ENCODE measurements around the gene THSD8.
"Not testable (repeated sequence)": the region's sequence is repeated elsewhere in the genome, so short reads cannot be mapped to it uniquely, and the experiment has no call there.

The THSD8 gene

DNA sequence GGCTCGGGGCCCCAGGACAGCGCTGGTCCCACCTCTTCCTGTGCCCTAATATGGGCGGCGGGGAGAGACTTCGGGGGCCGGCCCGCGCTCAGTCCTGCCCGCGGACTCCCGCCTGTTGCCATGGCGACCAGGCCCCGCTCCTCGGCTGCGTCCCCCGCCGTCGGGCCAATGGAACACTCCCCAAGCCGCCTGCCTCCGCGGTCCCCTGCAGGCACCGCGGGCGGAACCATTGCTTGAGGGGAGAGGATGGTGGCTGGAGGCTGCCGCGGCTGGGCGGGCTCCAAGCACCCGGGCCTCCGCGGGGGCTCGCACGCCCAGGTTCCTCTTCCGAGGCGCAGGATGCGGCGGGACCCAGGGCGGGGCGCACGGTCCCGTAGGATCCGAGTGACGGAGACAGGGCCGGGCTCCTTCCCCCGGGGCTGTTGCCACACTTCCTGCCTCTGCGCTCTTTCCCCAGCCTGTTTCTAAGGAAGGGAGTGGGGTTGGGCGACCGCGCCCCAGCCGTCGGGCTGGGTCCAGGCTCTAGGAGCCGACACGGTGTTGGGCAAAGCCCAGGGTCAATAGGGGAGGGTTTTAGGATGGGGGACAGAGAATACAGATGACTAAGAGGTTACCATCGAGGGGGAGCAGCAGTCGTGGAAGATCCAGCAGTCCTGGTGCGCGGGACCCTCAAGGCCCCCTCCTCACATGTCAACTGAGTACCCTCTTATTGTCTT lies 11.8 kb upstream of the THSD8 start:
- DNase-seq, result peak; percentile 87 to 99 (median 96)
- intact Hi-C loops (cut with DNase I), result no loop called here

DNA sequence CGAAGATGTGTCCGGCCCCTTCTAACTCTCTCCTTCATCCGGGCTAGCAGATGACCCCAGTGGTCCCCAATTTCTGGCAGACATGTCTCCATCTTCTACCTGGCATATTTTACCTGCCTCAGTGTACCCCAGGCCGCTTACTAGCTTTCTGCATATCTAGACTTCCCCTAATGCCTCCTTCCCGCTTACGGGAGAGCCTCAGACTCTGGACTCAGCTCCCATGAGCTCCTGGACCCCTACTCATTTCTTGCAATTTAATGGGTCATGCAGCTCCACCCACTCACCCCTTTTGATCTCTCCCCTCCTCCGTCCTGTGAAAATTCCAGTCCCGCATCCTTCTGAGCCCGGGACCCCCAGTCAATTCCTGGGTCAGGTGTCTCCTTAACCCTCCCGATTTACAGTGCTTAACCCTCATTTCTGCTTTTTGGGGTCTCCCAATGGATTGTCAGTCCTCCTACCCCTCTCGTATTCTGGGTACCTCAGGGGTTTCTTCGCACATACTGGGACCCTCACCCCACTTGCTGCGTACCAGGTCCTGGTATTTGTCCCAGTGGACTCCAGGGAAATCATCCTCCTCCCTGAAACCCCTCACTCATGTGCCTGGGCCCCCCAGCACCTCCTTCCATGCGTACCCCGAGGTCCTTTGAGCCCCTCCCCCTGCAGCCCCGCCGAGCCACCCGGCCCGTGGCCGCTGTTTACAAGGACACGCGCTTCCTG lies 11.1 kb upstream of the THSD8 start:
- intact Hi-C loops (cut with DNase I), result no loop called here
- peak in 3 of 42 donors; percentile 19 to 55 (median 42) for DNase-seq

DNA sequence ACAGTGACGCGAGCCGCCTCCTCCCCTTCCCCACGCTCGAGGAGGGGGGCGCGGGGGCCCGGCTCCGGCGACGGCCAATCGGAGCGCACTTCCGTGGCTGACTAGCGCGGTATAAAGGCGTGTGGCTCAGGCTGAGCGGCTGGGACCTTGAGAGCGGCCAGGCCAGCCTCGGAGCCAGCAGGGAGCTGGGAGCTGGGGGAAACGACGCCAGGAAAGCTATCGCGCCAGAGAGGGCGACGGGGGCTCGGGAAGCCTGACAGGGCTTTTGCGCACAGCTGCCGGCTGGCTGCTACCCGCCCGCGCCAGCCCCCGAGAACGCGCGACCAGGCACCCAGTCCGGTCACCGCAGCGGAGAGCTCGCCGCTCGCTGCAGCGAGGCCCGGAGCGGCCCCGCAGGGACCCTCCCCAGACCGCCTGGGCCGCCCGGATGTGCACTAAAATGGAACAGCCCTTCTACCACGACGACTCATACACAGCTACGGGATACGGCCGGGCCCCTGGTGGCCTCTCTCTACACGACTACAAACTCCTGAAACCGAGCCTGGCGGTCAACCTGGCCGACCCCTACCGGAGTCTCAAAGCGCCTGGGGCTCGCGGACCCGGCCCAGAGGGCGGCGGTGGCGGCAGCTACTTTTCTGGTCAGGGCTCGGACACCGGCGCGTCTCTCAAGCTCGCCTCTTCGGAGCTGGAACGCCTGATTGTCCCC lies 10.4 kb upstream of the THSD8 start, which contains the start of gene JUNB:
Gene JUNB (plus strand): TSS at position 142 of the 706 bp plus-strand sequence. CDS start 286 bp downstream, at position 428.
- peak; percentile 94 to 100 (median 99) for DNase-seq
- intact Hi-C loops (cut with DNase I), result no loop called here

DNA sequence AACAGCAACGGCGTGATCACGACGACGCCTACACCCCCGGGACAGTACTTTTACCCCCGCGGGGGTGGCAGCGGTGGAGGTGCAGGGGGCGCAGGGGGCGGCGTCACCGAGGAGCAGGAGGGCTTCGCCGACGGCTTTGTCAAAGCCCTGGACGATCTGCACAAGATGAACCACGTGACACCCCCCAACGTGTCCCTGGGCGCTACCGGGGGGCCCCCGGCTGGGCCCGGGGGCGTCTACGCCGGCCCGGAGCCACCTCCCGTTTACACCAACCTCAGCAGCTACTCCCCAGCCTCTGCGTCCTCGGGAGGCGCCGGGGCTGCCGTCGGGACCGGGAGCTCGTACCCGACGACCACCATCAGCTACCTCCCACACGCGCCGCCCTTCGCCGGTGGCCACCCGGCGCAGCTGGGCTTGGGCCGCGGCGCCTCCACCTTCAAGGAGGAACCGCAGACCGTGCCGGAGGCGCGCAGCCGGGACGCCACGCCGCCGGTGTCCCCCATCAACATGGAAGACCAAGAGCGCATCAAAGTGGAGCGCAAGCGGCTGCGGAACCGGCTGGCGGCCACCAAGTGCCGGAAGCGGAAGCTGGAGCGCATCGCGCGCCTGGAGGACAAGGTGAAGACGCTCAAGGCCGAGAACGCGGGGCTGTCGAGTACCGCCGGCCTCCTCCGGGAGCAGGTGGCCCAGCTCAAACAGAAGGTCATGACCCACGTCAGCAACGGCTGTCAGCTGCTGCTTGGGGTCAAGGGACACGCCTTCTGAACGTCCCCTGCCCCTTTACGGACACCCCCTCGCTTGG lies 9.6 kb upstream of the THSD8 start:
- intact Hi-C loops (cut with DNase I), result no loop called here

DNA sequence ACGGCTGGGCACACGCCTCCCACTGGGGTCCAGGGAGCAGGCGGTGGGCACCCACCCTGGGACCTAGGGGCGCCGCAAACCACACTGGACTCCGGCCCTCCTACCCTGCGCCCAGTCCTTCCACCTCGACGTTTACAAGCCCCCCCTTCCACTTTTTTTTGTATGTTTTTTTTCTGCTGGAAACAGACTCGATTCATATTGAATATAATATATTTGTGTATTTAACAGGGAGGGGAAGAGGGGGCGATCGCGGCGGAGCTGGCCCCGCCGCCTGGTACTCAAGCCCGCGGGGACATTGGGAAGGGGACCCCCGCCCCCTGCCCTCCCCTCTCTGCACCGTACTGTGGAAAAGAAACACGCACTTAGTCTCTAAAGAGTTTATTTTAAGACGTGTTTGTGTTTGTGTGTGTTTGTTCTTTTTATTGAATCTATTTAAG lies 9.0 kb upstream of the THSD8 start:
- intact Hi-C loops (cut with DNase I), result no loop called here
- peak in 1 of 42 donors; percentile 64 for DNase-seq

More for the DNA sequence above, 9.6 kb upstream of the THSD8 start:
- peak in 39 of 42 donors; percentile 45 to 83 (median 65) for DNase-seq

GRCh38 chr19:12793290-12794195 lies 8.3 kb upstream of the THSD8 start:
- intact Hi-C loops (cut with DNase I), result no loop called here
- peak; percentile 78 to 97 (median 92) for DNase-seq

- intact Hi-C loops (cut with DNase I), result no loop called here
- DNase-seq, result no peak
Observed at GRCh38 chr19:12794196-12794941, 7.5 kb upstream of the THSD8 start.

DNA sequence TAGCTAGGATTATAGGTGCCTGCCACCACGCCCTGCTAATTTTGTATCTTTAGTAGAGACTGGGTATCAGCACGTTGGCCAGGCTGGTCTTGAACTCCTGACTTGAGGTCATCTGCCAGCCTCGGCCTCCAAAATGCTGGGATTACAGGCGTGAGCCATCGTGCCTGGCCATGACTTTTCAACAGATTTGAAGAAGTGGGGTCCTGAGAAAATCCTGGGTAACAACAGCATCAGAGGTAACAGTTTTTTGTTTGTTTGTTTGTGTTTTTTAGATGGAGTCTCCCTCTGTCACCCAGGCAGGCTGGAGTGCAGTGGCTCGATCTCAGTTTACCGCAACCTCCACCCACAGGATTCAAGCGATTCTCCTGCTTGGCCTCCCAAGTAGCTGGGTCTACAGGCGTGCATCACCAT lies 6.9 kb upstream of the THSD8 start:
- no peak for DNase-seq
- intact Hi-C loops (cut with DNase I), result loop anchor here (5.0 kb wide), 1 partner anchor 33 kb away; no protein-coding TSS in a partner anchor

- intact Hi-C loops (cut with DNase I), result loop anchor here (2.0 to 5.0 kb wide), 2 partner anchors 20 to 34 kb away; no protein-coding TSS in a partner anchor
- DNase-seq, result peak; percentile 59 to 92 (median 81)
Observed at GRCh38 chr19:12796146-12797071, 5.5 kb upstream of the THSD8 start.

DNA sequence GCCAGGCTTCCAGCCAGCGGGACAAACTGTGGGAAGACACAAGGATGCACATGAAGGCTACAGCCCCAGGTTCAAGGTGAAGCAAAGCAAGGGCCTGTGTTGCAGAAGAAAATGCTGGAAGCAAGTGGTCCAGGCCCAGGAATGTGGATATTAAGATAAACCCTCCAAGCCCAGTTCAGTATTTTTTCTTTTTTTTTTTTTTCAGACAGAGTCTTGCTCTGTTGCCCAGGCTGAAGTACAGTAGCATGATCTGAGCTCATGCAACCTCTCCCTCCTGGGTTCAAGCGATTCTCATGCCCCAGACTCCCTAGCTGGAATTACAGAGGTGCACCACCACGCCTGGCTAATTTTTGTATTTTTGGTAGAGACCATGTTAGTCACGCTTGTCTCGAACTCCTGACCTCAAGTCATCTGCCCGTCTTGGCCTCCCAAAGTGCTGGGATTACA lies 4.7 kb upstream of the THSD8 start:
- no peak for DNase-seq
- intact Hi-C loops (cut with DNase I), result loop anchor here (2.0 to 5.0 kb wide), 2 partner anchors 20 to 35 kb away; no protein-coding TSS in a partner anchor

- intact Hi-C loops (cut with DNase I), result loop anchor here (2.0 to 5.0 kb wide), 2 partner anchors 21 to 35 kb away; no protein-coding TSS in a partner anchor
Observed at GRCh38 chr19:12797607-12798006, 4.3 kb upstream of the THSD8 start.

GRCh38 chr19:12799742-12800465 lies 2.0 kb upstream of the THSD8 start:
- intact Hi-C loops (cut with DNase I), result loop anchor here (5.0 kb wide), 1 partner anchor 38 kb away; no protein-coding TSS in a partner anchor
- no peak for DNase-seq

More at GRCh38 chr19:12797607-12798006, 4.3 kb upstream of the THSD8 start:
- not testable (repeated sequence) for DNase-seq

DNA sequence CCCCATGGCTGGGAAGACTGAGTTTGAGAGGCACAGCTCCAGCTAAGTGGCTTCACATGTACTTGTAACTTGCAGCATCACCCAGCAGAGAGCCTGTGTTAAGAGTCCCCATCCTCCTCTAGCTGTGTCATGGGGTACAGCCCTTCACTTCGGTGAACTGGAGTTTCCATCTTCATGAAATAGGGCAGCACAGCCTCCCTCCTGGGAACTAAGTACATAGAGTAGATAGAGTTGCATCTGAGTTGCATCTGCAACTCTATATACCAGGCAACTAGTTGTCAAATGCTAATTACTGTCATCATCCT lies 1.5 kb upstream of the THSD8 start:
- no peak for DNase-seq
- intact Hi-C loops (cut with DNase I), result no loop called here

GRCh38 chr19:12800923-12801465 lies 875 bp upstream of the THSD8 start:
- intact Hi-C loops (cut with DNase I), result no loop called here
- DNase-seq, result peak in 25 of 42 donors; percentile 19 to 75 (median 44)
